ENCODE data around the gene WDFY3. TPM values are rescaled to one million over a fixed set of nuclear protein-coding genes. Genes with fewer than 3 reads are reported as not detected.

Gene WDFY3
- polyA plus RNA-seq, 1 donor (not counting 4 experiments of a cell fraction or from before 2014, with no cell fraction given), result 28.5 TPM

DNA sequence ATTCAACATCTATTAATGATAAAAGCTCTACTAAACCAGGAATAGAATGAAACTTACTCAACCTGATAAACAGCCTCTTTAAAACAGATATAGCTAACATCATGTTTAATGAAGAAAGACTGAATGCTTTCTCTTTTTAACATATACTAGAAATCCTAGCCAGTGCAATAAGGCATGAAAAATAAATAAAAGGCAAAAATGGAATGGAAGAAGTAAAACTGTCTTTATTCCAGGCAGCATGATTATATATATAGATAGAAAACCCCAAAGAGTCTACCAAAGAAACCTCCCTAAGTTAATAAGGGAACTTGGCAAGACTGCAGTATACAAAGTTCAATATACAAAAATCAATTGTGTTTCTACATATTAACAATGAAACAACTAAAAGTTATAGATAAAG is 25.5 kb downstream of the WDFY3 start:
- TF ChIP-seq, protein P1, sequence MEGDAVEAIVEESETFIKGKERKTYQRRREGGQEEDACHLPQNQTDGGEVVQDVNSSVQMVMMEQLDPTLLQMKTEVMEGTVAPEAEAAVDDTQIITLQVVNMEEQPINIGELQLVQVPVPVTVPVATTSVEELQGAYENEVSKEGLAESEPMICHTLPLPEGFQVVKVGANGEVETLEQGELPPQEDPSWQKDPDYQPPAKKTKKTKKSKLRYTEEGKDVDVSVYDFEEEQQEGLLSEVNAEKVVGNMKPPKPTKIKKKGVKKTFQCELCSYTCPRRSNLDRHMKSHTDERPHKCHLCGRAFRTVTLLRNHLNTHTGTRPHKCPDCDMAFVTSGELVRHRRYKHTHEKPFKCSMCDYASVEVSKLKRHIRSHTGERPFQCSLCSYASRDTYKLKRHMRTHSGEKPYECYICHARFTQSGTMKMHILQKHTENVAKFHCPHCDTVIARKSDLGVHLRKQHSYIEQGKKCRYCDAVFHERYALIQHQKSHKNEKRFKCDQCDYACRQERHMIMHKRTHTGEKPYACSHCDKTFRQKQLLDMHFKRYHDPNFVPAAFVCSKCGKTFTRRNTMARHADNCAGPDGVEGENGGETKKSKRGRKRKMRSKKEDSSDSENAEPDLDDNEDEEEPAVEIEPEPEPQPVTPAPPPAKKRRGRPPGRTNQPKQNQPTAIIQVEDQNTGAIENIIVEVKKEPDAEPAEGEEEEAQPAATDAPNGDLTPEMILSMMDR (optimal IDR thresholded peaks at IDR 0.05 in 1 of 3, IDR thresholded peaks at IDR 0.05 in 1 of 3, conservative IDR thresholded peaks at IDR 0.05 in 1 of 3; ENCODE audit: extremely low read depth in 1 of 3, insufficient read depth in 2 of 3, low read length in 3 of 3), result no peak
- TF ChIP-seq EZH2 (IDR thresholded peaks at IDR 0.05; ENCODE audit: low read length), result no peak
- no peak overlapping the region for H3K4me3 ChIP-seq (ENCODE audit: control insufficient read depth in 2 of 3, extremely low read depth in 1 of 3, insufficient read depth in 2 of 3, low read depth in 1 of 3, low read length in 3 of 3)
- no peaks in the 10 kb centered on the region for H3K27me3 ChIP-seq (ENCODE audit: control insufficient read depth, extremely low read depth, insufficient read depth, low read length)
- H3K79me2 ChIP-seq (ENCODE audit: control insufficient read depth, insufficient read depth, low read length), result peaks cover 80% of the 10 kb centered on the region
- no peak overlapping the region for H3K9ac ChIP-seq (ENCODE audit: control insufficient read depth, extremely low read depth, insufficient read depth, low read length)
- H3K4me1 ChIP-seq (ENCODE audit: control insufficient read depth, extremely low read depth, insufficient read depth, low read length), result peaks cover 23% of the 10 kb centered on the region
- no peaks in the 10 kb centered on the region for H3K36me3 ChIP-seq (ENCODE audit: control insufficient read depth in 2 of 2, extremely low read depth in 1 of 2, insufficient read depth in 2 of 2, low read length in 2 of 2)
- no peak overlapping the region for H2AFZ ChIP-seq (ENCODE audit: control insufficient read depth, low read length)
- dilution Hi-C loops (cut with MboI; ENCODE audit: extremely low pct_ligation_motif_present, low sequenced_read_pairs), result no loop called here
- H3K4me2 ChIP-seq (ENCODE audit: control insufficient read depth, extremely low read depth, insufficient read depth, low read depth, low read length), result no peak overlapping the region
- H3K9me3 ChIP-seq (ENCODE audit: control insufficient read depth, low read depth, low read length), result peaks cover 1% of the 10 kb centered on the region
- no peak for FAIRE-seq
- DNase-seq (ENCODE audit: low read depth, low spot score), result no peak
- H4K20me1 ChIP-seq (ENCODE audit: control insufficient read depth, extremely low read depth, insufficient read depth, low read length), result peaks cover 3% of the 10 kb centered on the region
- no peaks in the 10 kb centered on the region for H3K9me1 ChIP-seq (ENCODE audit: control insufficient read depth, extremely low read depth, insufficient read depth, low read length)
- H3K27ac ChIP-seq (ENCODE audit: control insufficient read depth, insufficient read depth, low read length), result no peak overlapping the region

DNA sequence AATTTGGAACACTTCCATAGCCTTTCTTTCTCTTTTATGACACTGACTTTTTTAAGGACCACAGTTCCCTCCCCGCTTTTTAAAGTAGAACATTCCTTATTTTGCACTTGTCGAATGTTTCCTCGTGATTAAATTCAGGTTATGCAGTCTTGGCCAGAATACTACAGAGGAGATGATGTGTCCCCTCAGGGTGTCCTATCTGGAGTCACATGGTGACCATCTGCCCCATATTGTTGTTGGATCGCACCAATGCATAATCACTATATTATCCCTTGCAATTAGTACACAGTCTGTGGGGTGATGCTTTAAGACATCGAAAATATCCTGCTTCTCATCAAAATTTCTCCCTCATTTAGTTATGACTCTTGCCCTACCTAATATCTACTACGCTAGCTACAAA is 27.4 kb downstream of the WDFY3 start:
- no peak overlapping the region for H3K27ac ChIP-seq (ENCODE audit: control insufficient read depth, insufficient read depth, low read length)
- peaks cover 76% of the 10 kb centered on the region for H3K79me2 ChIP-seq (ENCODE audit: control insufficient read depth, insufficient read depth, low read length)
- peaks cover 1% of the 10 kb centered on the region for H3K9me3 ChIP-seq (ENCODE audit: control insufficient read depth, low read depth, low read length)
- H2AFZ ChIP-seq (ENCODE audit: control insufficient read depth, low read length), result no peak overlapping the region
- DNase-seq (ENCODE audit: low read depth, low spot score) (no peak), FAIRE-seq (no peak)
- peaks cover 23% of the 10 kb centered on the region for H3K4me1 ChIP-seq (ENCODE audit: control insufficient read depth, extremely low read depth, insufficient read depth, low read length)
- no peaks in the 10 kb centered on the region for H3K36me3 ChIP-seq (ENCODE audit: control insufficient read depth in 2 of 2, extremely low read depth in 1 of 2, insufficient read depth in 2 of 2, low read length in 2 of 2)
- no peak overlapping the region for H3K4me3 ChIP-seq (ENCODE audit: control insufficient read depth in 2 of 3, extremely low read depth in 1 of 3, insufficient read depth in 2 of 3, low read depth in 1 of 3, low read length in 3 of 3)
- H3K9ac ChIP-seq (ENCODE audit: control insufficient read depth, extremely low read depth, insufficient read depth, low read length), result no peak overlapping the region
- no peaks in the 10 kb centered on the region for H3K27me3 ChIP-seq (ENCODE audit: control insufficient read depth, extremely low read depth, insufficient read depth, low read length)
- peak overlapping the region; percentile 60 for H3K4me2 ChIP-seq (ENCODE audit: control insufficient read depth, extremely low read depth, insufficient read depth, low read depth, low read length)
- H3K9me1 ChIP-seq (ENCODE audit: control insufficient read depth, extremely low read depth, insufficient read depth, low read length), result no peaks in the 10 kb centered on the region
- no peaks in the 10 kb centered on the region for H4K20me1 ChIP-seq (ENCODE audit: control insufficient read depth, extremely low read depth, insufficient read depth, low read length)
- dilution Hi-C loops (cut with MboI; ENCODE audit: extremely low pct_ligation_motif_present, low sequenced_read_pairs), result no loop called here
- TF ChIP-seq, protein P1 (optimal IDR thresholded peaks at IDR 0.05 in 1 of 3, IDR thresholded peaks at IDR 0.05 in 1 of 3, conservative IDR thresholded peaks at IDR 0.05 in 1 of 3; ENCODE audit: extremely low read depth in 1 of 3, insufficient read depth in 2 of 3, low read length in 3 of 3), result no peak
- no peak for TF ChIP-seq EZH2 (IDR thresholded peaks at IDR 0.05; ENCODE audit: low read length)
